WTC11 (cell line): Measurements from ENCODE around the gene TSC22D2. TPM values are rescaled to one million over a fixed set of nuclear protein-coding genes. Genes with fewer than 3 reads are reported as not detected.

Experiments used
- ATAC-seq: fragments of 200-7000 bp; cut with Tn5 transposase; 2 replicates; pipeline ENCODE4 v1.10.0; 2021; ENCODE audit warnings: mild to moderate bottlenecking, moderate library complexity
- Bru-seq: library from RNA; stranded (reverse); fragments of 400-500 nt; gene quantifications from one replicate; lab custom pipeline; 2021; lab: Mats Ljungman, UMichigan
- CTCF ChIA-PET: fragments of 300-600 bp; sonication (Branson Sonifier 250); formaldehyde crosslinking; loops from one replicate; lab custom pipeline; 2021; ENCODE audit warnings: antibody characterized with exemption; lab: Charles Lee
- POLR2A ChIA-PET: fragments of 350-600 bp; sonication (Branson Sonifier 250); formaldehyde crosslinking; loops from one replicate; lab custom pipeline; 2021; ENCODE audit warnings: antibody characterized with exemption; lab: Charles Lee
- DNase-seq: peaks from one replicate; pipeline ENCODE4 v3.0.0; 2021; ENCODE audit warnings: low spot score
- H3K27ac Mint-ChIP-seq: 2 replicates; pipeline ENCODE4 v1.8.0; 2021; ENCODE audit warnings: mixed read lengths
- H3K27me3 Mint-ChIP-seq: 2 replicates; pipeline ENCODE4 v1.8.0; 2021; ENCODE audit warnings: low read depth, mild to moderate bottlenecking, moderate library complexity, mixed read lengths
- H3K36me3 Mint-ChIP-seq: 2 replicates; pipeline ENCODE4 v1.8.0; 2021; ENCODE audit warnings: mixed read lengths
- H3K4me1 Mint-ChIP-seq: 2 replicates; pipeline ENCODE4 v1.8.0; 2022; ENCODE audit warnings: mixed read lengths
- H3K4me3 Mint-ChIP-seq: 2 replicates; pipeline ENCODE4 v1.8.0; 2021; ENCODE audit warnings: mild to moderate bottlenecking, moderate library complexity, mixed read lengths
- H3K9me3 Mint-ChIP-seq: 2 replicates; pipeline ENCODE4 v1.8.0; 2021; ENCODE audit warnings: mixed read lengths
- ATF6 ChIP-seq: sonication (generic); formaldehyde crosslinking; IDR thresholded peaks from 2 replicates; pipeline ENCODE4 v1.8.1; 2023; ENCODE audit warnings: mild to moderate bottlenecking, missing genetic modification reagents
- CBFB ChIP-seq: sonication (generic); formaldehyde crosslinking; IDR thresholded peaks from 2 replicates; pipeline ENCODE4 v1.8.1; 2022; ENCODE audit warnings: mild to moderate bottlenecking, low read depth, missing genetic modification reagents
- CTCF ChIP-seq: fragments of 200-600 bp; IDR thresholded peaks from 2 replicates; pipeline ENCODE4 v1.8.0; 2022; ENCODE audit warnings: antibody characterized with exemption
- ETV6 ChIP-seq: sonication (generic); formaldehyde crosslinking; IDR thresholded peaks from 2 replicates; pipeline ENCODE4 v1.8.1; 2022; ENCODE audit warnings: mild to moderate bottlenecking, missing genetic modification reagents
- FOXP1 ChIP-seq: sonication (generic); formaldehyde crosslinking; IDR thresholded peaks from 2 replicates; pipeline ENCODE4 v1.8.0; 2022; ENCODE audit warnings: missing genetic modification reagents, mild to moderate bottlenecking, moderate library complexity, borderline replicate concordance
- GRHL2 ChIP-seq: fragments of 250-450 bp; sonication (Bioruptor Pico); IDR thresholded peaks from 2 replicates; pipeline ENCODE4 v1.8.0; 2022; ENCODE audit warnings: mild to moderate bottlenecking, moderate library complexity; ENCODE audit not compliant: insufficient replicate concordance, severe bottlenecking
- GTF2I ChIP-seq: fragments of 250-450 bp; sonication (Bioruptor Pico); conservative IDR thresholded peaks from 2 replicates; pipeline ENCODE4 v1.4.0; 2021; ENCODE audit warnings: mild to moderate bottlenecking
- IRF1 ChIP-seq: sonication (generic); formaldehyde crosslinking; IDR thresholded peaks from 2 replicates; pipeline ENCODE4 v1.8.0; 2023; ENCODE audit warnings: missing genetic modification reagents
- MLX ChIP-seq: sonication (generic); formaldehyde crosslinking; IDR thresholded peaks from 2 replicates; pipeline ENCODE4 v1.8.1; 2023; ENCODE audit warnings: mild to moderate bottlenecking, missing genetic modification reagents, moderate library complexity
- MXD4 ChIP-seq: fragments of 250-450 bp; sonication (Bioruptor Pico); IDR thresholded peaks from 2 replicates; pipeline ENCODE4 v1.8.0; 2021; ENCODE audit warnings: mild to moderate bottlenecking, moderate library complexity, borderline replicate concordance
- OVOL2 ChIP-seq: fragments of 250-450 bp; sonication (Bioruptor Pico); IDR thresholded peaks from 2 replicates; pipeline ENCODE4 v1.9.0; 2021; ENCODE audit warnings: mild to moderate bottlenecking, borderline replicate concordance
- PRRX2 ChIP-seq: fragments of 250-450 bp; sonication (Bioruptor Pico); IDR thresholded peaks from 2 replicates; pipeline ENCODE4 v1.8.0; 2021; ENCODE audit warnings: mild to moderate bottlenecking
- RELA ChIP-seq: sonication (generic); formaldehyde crosslinking; IDR thresholded peaks from 2 replicates; pipeline ENCODE4 v1.8.1; 2022; ENCODE audit warnings: missing genetic modification reagents, mild to moderate bottlenecking, borderline replicate concordance
- SMAD3 ChIP-seq: sonication (generic); formaldehyde crosslinking; IDR thresholded peaks from 2 replicates; pipeline ENCODE4 v1.8.0; 2022; ENCODE audit warnings: missing genetic modification reagents, mild to moderate bottlenecking, borderline replicate concordance
- SOX15 ChIP-seq: fragments of 250-450 bp; sonication (Bioruptor Pico); IDR thresholded peaks from 2 replicates; pipeline ENCODE4 v1.9.0; 2021; ENCODE audit warnings: mild to moderate bottlenecking
- ZBTB43 ChIP-seq: sonication (generic); formaldehyde crosslinking; IDR thresholded peaks from 2 replicates; pipeline ENCODE4 v1.8.1; 2023; ENCODE audit warnings: mild to moderate bottlenecking, missing genetic modification reagents
- ZNF121 ChIP-seq: sonication (generic); formaldehyde crosslinking; IDR thresholded peaks from 2 replicates; pipeline ENCODE4 v1.8.0; 2023; ENCODE audit warnings: missing genetic modification reagents
- ZNF219 ChIP-seq: sonication (generic); formaldehyde crosslinking; IDR thresholded peaks from 2 replicates; pipeline ENCODE4 v1.8.0; 2023; ENCODE audit warnings: missing genetic modification reagents, mild to moderate bottlenecking, borderline replicate concordance
- ZNF423 ChIP-seq: fragments of 250-450 bp; sonication (Bioruptor Pico); IDR thresholded peaks from 2 replicates; pipeline ENCODE4 v2.1.2; 2022; ENCODE audit warnings: mild to moderate bottlenecking, moderate library complexity
- ZNF532 ChIP-seq: fragments of 250-450 bp; sonication (Bioruptor Pico); IDR thresholded peaks from 2 replicates; pipeline ENCODE4 v1.9.0; 2021; ENCODE audit warnings: mild to moderate bottlenecking, borderline replicate concordance
- ZSCAN18 ChIP-seq: fragments of 250-450 bp; sonication (Bioruptor Pico); IDR thresholded peaks from 2 replicates; pipeline ENCODE4 v2.1.2; 2022; ENCODE audit warnings: mild to moderate bottlenecking, moderate library complexity
- long read RNA-seq, 3 experiments: library from RNA in 1 of 3; library from capped mRNA in 1 of 3; library from polyadenylated mRNA in 1 of 3; unstranded in 2 of 3; stranded (forward) in 1 of 3; transcript quantifications; one replicate each; pipeline ENCODE4 v2.0.0, GENCODE V29; 2021
- total RNA-seq: library from RNA; stranded (reverse); gene quantifications from 3 replicates; pipeline ENCODE4 v1.2.3, GENCODE V29; 2021

TSC22D2 gene
- total RNA-seq (20.1 to 24.0 TPM (median 21.1 TPM) in 3 replicates), Bru-seq, nascent RNA (percentile 91 among the genes with signal in this experiment)
- long read RNA-seq, experiment 1, full-length matches to known transcripts: 91 of 113 reads
- long read RNA-seq, experiment 1, partial matches to known transcripts: 6 of 113 reads
- long read RNA-seq, experiment 1, other reads (novel, unspliced or antisense): 16 of 113 reads
- long read RNA-seq, experiment 2, full-length matches to known transcripts: 9 of 20 reads
- long read RNA-seq, experiment 2, partial matches to known transcripts: 0 of 20 reads
- long read RNA-seq, experiment 2, other reads (novel, unspliced or antisense): 11 of 20 reads
- long read RNA-seq, experiment 3, partial matches to known transcripts: 0 of 5 reads
- long read RNA-seq, experiment 3, other reads (novel, unspliced or antisense): 1 of 5 reads

GRCh38 chr3:150408221-150409124 is at the start of gene TSC22D2:
Gene TSC22D2, plus strand, starts transcription at chr3:150408298. Its CDS starts 1,053 bp downstream, at chr3:150409351.
- ATAC-seq (peak; percentile 66), DNase-seq (peak; percentile 92)
- no peaks in the 10 kb centered on the region for H3K27me3 Mint-ChIP-seq
- peaks cover 4% of the 10 kb centered on the region; the same call in 1 of the 2 replicates for H3K36me3 Mint-ChIP-seq
- H3K27ac Mint-ChIP-seq: peak within 1 kb of the TSS; percentile 97
- peak within 1 kb of the TSS; percentile 73 for H3K4me3 Mint-ChIP-seq
- H3K9me3 Mint-ChIP-seq: no peaks in the 10 kb centered on the region
- ChIA-PET POLR2A (interaction anchor here (0.6 to 1.6 kb wide), 12 partner anchors 12 to 170 kb away, joined by 3 to 7 read pairs (median 3); partner anchors contain the start of gene SERP1), CTCF (interaction anchor here (0.5 to 4.1 kb wide), 16 partner anchors 9 to 224 kb away, joined by 3 to 30 read pairs (median 4); partner anchors contain the start of genes EIF2A and SERP1)
- H3K4me1 Mint-ChIP-seq: peaks cover 44% of the 10 kb centered on the region
- TF ChIP-seq GTF2I (no peak), MLX (CRISPR knock-in tag) (no peak), ZBTB43 (CRISPR knock-in tag) (0 out of 2 replicates have a peak, but pooled peaks have one; percentile 44), ZNF121 (CRISPR knock-in tag) (no peak), ZSCAN18 (CRISPR knock-in tag) (no peak), ZNF219 (CRISPR knock-in tag) (no peak), MXD4 (CRISPR knock-in tag) (no peak), SMAD3 (CRISPR knock-in tag) (peak; percentile 48; the same call in 1 of the 2 replicates), FOXP1 (CRISPR knock-in tag) (no peak), ATF6 (no peak), IRF1 (CRISPR knock-in tag) (no peak), GRHL2 (CRISPR knock-in tag) (no peak), ETV6 (CRISPR knock-in tag) (0 out of 2 replicates have a peak, but pooled peaks have one; percentile 13), CBFB (CRISPR knock-in tag) (no peak), PRRX2 (CRISPR knock-in tag) (no peak), OVOL2 (CRISPR knock-in tag) (0 out of 2 replicates have a peak, but pooled peaks have one; percentile 55), ZNF532 (CRISPR knock-in tag) (no peak), SOX15 (CRISPR knock-in tag) (no peak), ZNF423 (no peak), CTCF (no peak), RELA (CRISPR knock-in tag) (no peak)
